HCT116 (cell line): ENCODE results near the gene DMAC1. TPM values are rescaled to one million over a fixed set of nuclear protein-coding genes. Genes with fewer than 3 reads are reported as not detected.

Source experiments
- ATAC-seq: fragments of 200-7000 bp; cut with Tn5 transposase; 2 replicates; pipeline ENCODE4 v1.9.1; 2020; ENCODE audit warnings: mild to moderate bottlenecking, moderate library complexity
- BruUV-seq: library from RNA; stranded (reverse); fragments of 400-500 nt; replicated peaks from 2 replicates; lab custom pipeline; 2021; lab: Mats Ljungman, UMichigan
- CTCF ChIA-PET: fragments of 300-600 bp; sonication (Branson Sonifier 250); formaldehyde crosslinking; loops from one replicate; lab custom pipeline; 2021; ENCODE audit warnings: antibody characterized with exemption; lab: Charles Lee
- POLR2A ChIA-PET: fragments of 300-600, 350-600 bp; sonication (Branson Sonifier 250); formaldehyde crosslinking; loops from one replicate; lab custom pipeline; 2021; ENCODE audit warnings: antibody characterized with exemption; lab: Charles Lee
- RAD21 ChIA-PET, 2 experiments: fragments of 300-600 bp; sonication (Branson Sonifier 250); formaldehyde crosslinking; loops; one replicate each; lab custom pipeline; 2023; ENCODE audit warnings: low total read pairs in 2 of 2; ENCODE audit not compliant: uncharacterized antibody in 2 of 2, unreplicated experiment in 2 of 2, low non-redundant PET in 1 of 2; lab: Charles Lee
- DNase-seq: peaks from one replicate; pipeline ENCODE4 v3.0.0-alpha.2; 2010; ENCODE audit warnings: low read depth, low spot score
- H2AFZ ChIP-seq: fragments of 200-600 bp; shearing (Covaris generic), sonication (generic); 2 replicates; pipeline ENCODE4 v1.6.1; 2017; ENCODE audit warnings: low read depth, mixed run types, mixed read lengths, antibody characterized with exemption, low read length; ENCODE audit not compliant: poor library complexity, severe bottlenecking
- H3K27ac ChIP-seq: 2 replicates; pipeline ENCODE4 v1.5.1; 2012; ENCODE audit warnings: low read depth, low read length
- H3K27me3 ChIP-seq: fragments of 200-600 bp; sonication (generic); 2 replicates; pipeline ENCODE4 v1.6.1; 2016; ENCODE audit warnings: mixed run types, low read length, mixed read lengths; ENCODE audit not compliant: insufficient read depth
- H3K36me3 ChIP-seq, 2 experiments: fragments of 200-500 bp in 1 of 2; fragments of 200-600 bp in 1 of 2; sonication (Bioruptor generic) in 1 of 2; sonication (generic) in 1 of 2; 2 replicates each; pipeline versions ENCODE4 v1.5.1 to v1.6.1; 2014 to 2016; ENCODE audit warnings: low read length in 2 of 2, inconsistent platforms in 1 of 2, mixed read lengths in 1 of 2, mixed run types in 1 of 2; ENCODE audit not compliant: insufficient read depth in 2 of 2, control insufficient read depth in 1 of 2
- H3K4me1 ChIP-seq, 2 experiments: fragments of 200-600 bp in 1 of 2; sonication (generic) in 1 of 2; 2 replicates each; pipeline versions ENCODE4 v1.5.1 to v1.6.1; 2012 to 2017; ENCODE audit warnings: low read length in 2 of 2, inconsistent platforms in 1 of 2, mild to moderate bottlenecking in 1 of 2, mixed read lengths in 1 of 2, mixed run types in 1 of 2, moderate library complexity in 1 of 2; ENCODE audit not compliant: insufficient read depth in 2 of 2, control insufficient read depth in 1 of 2
- H3K4me2 ChIP-seq: fragments of 200-600 bp; sonication (generic); 2 replicates; pipeline ENCODE4 v1.6.1; 2017; ENCODE audit warnings: mixed run types, low read length, mixed read lengths
- H3K4me3 ChIP-seq, 2 experiments: fragments of 200-600 bp in 1 of 2; sonication (generic) in 1 of 2; replicated peaks in 1 of 2; 2 replicates each; pipeline ENCODE4 v1.5.1; 2011 to 2016; ENCODE audit warnings: low read length in 2 of 2, control low read depth in 1 of 2, low read depth in 1 of 2, mild to moderate bottlenecking in 1 of 2, mixed read lengths in 1 of 2, mixed run types in 1 of 2
- H3K79me2 ChIP-seq: fragments of 200-600 bp; sonication (generic); 2 replicates; pipeline ENCODE4 v1.6.1; 2017; ENCODE audit warnings: mild to moderate bottlenecking, mixed run types, low read length, moderate library complexity, mixed read lengths; ENCODE audit not compliant: insufficient read depth
- H3K9ac ChIP-seq: fragments of 200-600 bp; sonication (generic); 2 replicates; pipeline ENCODE4 v1.6.1; 2016; ENCODE audit warnings: low read length, mixed read lengths
- H3K9me2 ChIP-seq: fragments of 200-600 bp; sonication (generic), shearing (Covaris generic); 2 replicates; pipeline ENCODE4 v1.6.1; 2017; ENCODE audit warnings: mixed run types, mild to moderate bottlenecking, moderate library complexity; ENCODE audit not compliant: insufficient read depth
- H3K9me3 ChIP-seq, 2 experiments: fragments of 200-500 bp in 1 of 2; fragments of 200-600 bp in 1 of 2; sonication (Bioruptor generic) in 1 of 2; sonication (generic) in 1 of 2; 2 replicates each; pipeline ENCODE4 v1.6.1; 2014 to 2017; ENCODE audit warnings: low read length in 2 of 2, mixed read lengths in 2 of 2, inconsistent platforms in 1 of 2, low read depth in 1 of 2, mild to moderate bottlenecking in 1 of 2, mixed run types in 1 of 2, moderate library complexity in 1 of 2; ENCODE audit not compliant: control insufficient read depth in 1 of 2, insufficient read depth in 1 of 2
- H4K20me1 ChIP-seq: fragments of 200-600 bp; sonication (generic), shearing (Covaris generic); 2 replicates; pipeline ENCODE4 v1.6.1; 2017; ENCODE audit warnings: mixed run types, mild to moderate bottlenecking, moderate library complexity; ENCODE audit not compliant: insufficient read depth
- ATF3 ChIP-seq: IDR thresholded peaks from 2 replicates; pipeline ENCODE4 v1.6.1; 2012
- CBX3 ChIP-seq: IDR thresholded peaks from 2 replicates; pipeline ENCODE4 v1.6.1; 2012; ENCODE audit warnings: low read depth
- CEBPB ChIP-seq: IDR thresholded peaks from 2 replicates; pipeline ENCODE4 v1.6.1; 2012; ENCODE audit warnings: low read depth
- ELF1 ChIP-seq: IDR thresholded peaks from 2 replicates; pipeline ENCODE4 v1.6.1; 2012; ENCODE audit warnings: low read depth, borderline replicate concordance
- EZH2 ChIP-seq: fragments of 200-600 bp; sonication (generic); IDR thresholded peaks from 2 replicates; pipeline ENCODE4 v1.6.1; 2017; ENCODE audit warnings: antibody characterized with exemption, mixed run types
- MAX ChIP-seq: IDR thresholded peaks from 2 replicates; pipeline ENCODE4 v1.6.1; 2012
- POLR2A ChIP-seq: IDR thresholded peaks from 2 replicates; pipeline ENCODE4 v1.7.0; 2011; ENCODE audit warnings: borderline replicate concordance; ENCODE audit not compliant: insufficient read depth, insufficient read length; ENCODE audit errors: extremely low read depth
- SIN3A ChIP-seq: IDR thresholded peaks from 2 replicates; pipeline ENCODE4 v1.6.1; 2012; ENCODE audit warnings: low read depth
- SP1 ChIP-seq: IDR thresholded peaks from 2 replicates; pipeline ENCODE4 v1.6.1; 2012; ENCODE audit warnings: low read depth
- ZFX ChIP-seq: fragments of 450-650 bp; IDR thresholded peaks from 2 replicates; pipeline ENCODE4 v1.6.1; 2017
- intact Hi-C: fragments of 100-400 bp; cut with micrococcal nuclease; formaldehyde crosslinking; loops from 2 replicates; pipeline ENCODE4 v1.10.0; 2022
- total RNA-seq: library from RNA; stranded (reverse); gene quantifications from one replicate; pipeline ENCODE4 v1.2.1, GENCODE V29; 2021; ENCODE audit not compliant: unreplicated experiment

Gene DMAC1
- total RNA-seq, 1 experiment from 2014 or later, result 39.1 TPM

- Histone ChIP-seq H3K36me3 (peaks cover 3 to 5% of the 10 kb centered on the region in 2 experiments; a peak in 2 of 4 replicates), H4K20me1 (no peaks in the 10 kb centered on the region), H3K9me3 (no peaks in the 10 kb centered on the region), H3K9me2 (no peaks in the 10 kb centered on the region), H3K4me2 (no peak overlapping the region), H3K27ac (no peak overlapping the region), H3K79me2 (peaks cover 14% of the 10 kb centered on the region), H3K4me1 (peaks cover 4 to 6% of the 10 kb centered on the region in 2 experiments; a peak in 1 of 4 replicates), H3K9ac (no peak overlapping the region), H2AFZ (no peak overlapping the region), H3K27me3 (no peaks in the 10 kb centered on the region), H3K4me3 (no peak overlapping the region)
- ATAC-seq (no peak), DNase-seq (no peak)
- BruUV-seq, result no TSS peak
- ChIA-PET RAD21 (no interaction called here), POLR2A (no interaction called here), CTCF (no interaction called here)
- TF ChIP-seq POLR2A (no peak), ELF1 (no peak), SIN3A (no peak), ZFX (no peak), SP1 (no peak), MAX (no peak), EZH2 (no peak), CEBPB (no peak)
- intact Hi-C loops, result no loop called here
These were observed 5.4 kb downstream of the DMAC1 start for GRCh38 chr9:7794196-7794595.

- TF ChIP-seq ATF3, result no peak
- no peak for TF ChIP-seq CBX3
- DNase-seq, result no peak
- Histone ChIP-seq H3K9ac (no peak overlapping the region), H3K27ac (no peak overlapping the region), H3K9me3 (no peaks in the 10 kb centered on the region), H3K79me2 (no peaks in the 10 kb centered on the region), H3K9me2 (no peaks in the 10 kb centered on the region), H2AFZ (no peak overlapping the region), H3K4me2 (no peak overlapping the region), H3K4me1 (no peaks in the 10 kb centered on the region), H4K20me1 (no peaks in the 10 kb centered on the region), H3K4me3 (no peak overlapping the region), H3K27me3 (no peaks in the 10 kb centered on the region), H3K36me3 (peaks cover 0 to 5% of the 10 kb centered on the region in 2 experiments; a peak in 1 of 4 replicates)
- no peak for ATAC-seq
- no TSS peak for BruUV-seq
- intact Hi-C loops, result no loop called here
- ChIA-PET POLR2A (no interaction called here), CTCF (no interaction called here), RAD21 (no interaction called here)
These were observed 8.2 kb downstream of the DMAC1 start for GRCh38 chr9:7791394-7791793.
